Measurements from ENCODE around the gene MALRD1. TPM values are rescaled to one million over a fixed set of nuclear protein-coding genes. Genes with fewer than 3 reads are reported as not detected.

MALRD1 gene
- total RNA-seq, 1 experiment from 2014 or later, result not detected

GRCh38 chr10:19708031-19708430 is 659.4 kb downstream of the MALRD1 start:
- Histone ChIP-seq H3K9me3 (ENCODE audit: control insufficient read depth, insufficient read depth, low read depth, low read length) (no peaks in the 10 kb centered on the region), H3K27me3 (ENCODE audit: control insufficient read depth, insufficient read depth, low read length) (no peaks in the 10 kb centered on the region), H3K4me1 (ENCODE audit: control insufficient read depth, insufficient read depth, low read length) (no peaks in the 10 kb centered on the region), H3K4me3 (ENCODE audit: low read depth in 2 of 2, low read length in 2 of 2) (no peak overlapping the region), H3K36me3 (ENCODE audit: control insufficient read depth, insufficient read depth, low read length) (no peaks in the 10 kb centered on the region), H3K27ac (ENCODE audit: low read length) (no peak overlapping the region)
- no TSS peak for BruUV-seq (replicated peaks)
- no peak for ATAC-seq
- POLR2A ChIA-PET, result no interaction called here
- no peak for TF ChIP-seq CTCF (IDR thresholded peaks at IDR 0.05)
- no peak for DNase-seq (ENCODE audit: low read depth, low spot score)
- in situ Hi-C loops (cut with HindIII; ENCODE audit: low pct_unique_long_range_greater_than_20kb, low sequenced_read_pairs) (no loop called here), intact Hi-C loops (cut with micrococcal nuclease; ENCODE audit: unreplicated experiment) (no loop called here)
- CTCF ChIA-PET, result no interaction called here

- no peak overlapping the region for H3K4me3 ChIP-seq (ENCODE audit: low read depth in 2 of 2, low read length in 2 of 2)
- TF ChIP-seq REST (IDR thresholded peaks at IDR 0.05; ENCODE audit: insufficient read depth in 1 of 2, low read depth in 2 of 2, low read length in 1 of 2) (no peak), TCF7L2 (IDR thresholded peaks at IDR 0.05; ENCODE audit: low read depth, low read length) (no peak), POLR2AphosphoS5 (IDR thresholded peaks at IDR 0.05; ENCODE audit: low read depth, low read length) (no peak), SIN3A (IDR thresholded peaks at IDR 0.05; ENCODE audit: borderline replicate concordance, insufficient read depth, low read depth, low read length) (no peak), CTCF (IDR thresholded peaks at IDR 0.05) (no peak)
- no peaks in the 10 kb centered on the region for H3K27me3 ChIP-seq (ENCODE audit: control insufficient read depth, insufficient read depth, low read length)
- in situ Hi-C loops (cut with HindIII; ENCODE audit: low pct_unique_long_range_greater_than_20kb, low sequenced_read_pairs), result no loop called here
- H3K4me1 ChIP-seq (ENCODE audit: control insufficient read depth, insufficient read depth, low read length), result no peaks in the 10 kb centered on the region
- no peaks in the 10 kb centered on the region for H3K9me3 ChIP-seq (ENCODE audit: control insufficient read depth, insufficient read depth, low read depth, low read length)
- ChIA-PET CTCF (no interaction called here), POLR2A (no interaction called here)
- no TSS peak for BruUV-seq (replicated peaks)
- ATAC-seq (no peak), DNase-seq (ENCODE audit: low read depth, low spot score) (no peak)
- no peak overlapping the region for H3K27ac ChIP-seq (ENCODE audit: low read length)
- intact Hi-C loops (cut with micrococcal nuclease; ENCODE audit: unreplicated experiment), result no loop called here
- H3K36me3 ChIP-seq (ENCODE audit: control insufficient read depth, insufficient read depth, low read length), result no peaks in the 10 kb centered on the region
These were observed 662.0 kb downstream of the MALRD1 start for GRCh38 chr10:19710600-19710999.

GRCh38 chr10:19713159-19713558 is 664.6 kb downstream of the MALRD1 start:
- CTCF ChIA-PET, result no interaction called here
- intact Hi-C loops (cut with micrococcal nuclease; ENCODE audit: unreplicated experiment), result no loop called here
- Histone ChIP-seq H3K27me3 (ENCODE audit: control insufficient read depth, insufficient read depth, low read length) (no peaks in the 10 kb centered on the region), H3K36me3 (ENCODE audit: control insufficient read depth, insufficient read depth, low read length) (no peaks in the 10 kb centered on the region), H3K4me1 (ENCODE audit: control insufficient read depth, insufficient read depth, low read length) (no peaks in the 10 kb centered on the region), H3K27ac (ENCODE audit: low read length) (no peak overlapping the region), H3K4me3 (ENCODE audit: low read depth in 2 of 2, low read length in 2 of 2) (no peak overlapping the region), H3K9me3 (ENCODE audit: control insufficient read depth, insufficient read depth, low read depth, low read length) (no peaks in the 10 kb centered on the region)
- no peak for TF ChIP-seq POLR2AphosphoS5 (IDR thresholded peaks at IDR 0.05; ENCODE audit: low read depth, low read length)
- TF ChIP-seq CTCF (IDR thresholded peaks at IDR 0.05), result no peak
- TF ChIP-seq REST (IDR thresholded peaks at IDR 0.05; ENCODE audit: insufficient read depth in 1 of 2, low read depth in 2 of 2, low read length in 1 of 2), result no peak
- no peak for TF ChIP-seq TCF7L2 (IDR thresholded peaks at IDR 0.05; ENCODE audit: low read depth, low read length)
- no peak for TF ChIP-seq SIN3A (IDR thresholded peaks at IDR 0.05; ENCODE audit: borderline replicate concordance, insufficient read depth, low read depth, low read length)
- no TSS peak for BruUV-seq (replicated peaks)
- POLR2A ChIA-PET, result no interaction called here
- DNase-seq (ENCODE audit: low read depth, low spot score) (no peak), ATAC-seq (no peak)
- in situ Hi-C loops (cut with HindIII; ENCODE audit: low pct_unique_long_range_greater_than_20kb, low sequenced_read_pairs), result no loop called here

All from Panc1 (cell line).